Stimulated activated CD8-positive, alpha-beta memory T cell treated with anti-CD3 and anti-CD28 coated beads, Interleukin-15, amount 100 ng/mL, for 24 hours (primary cell): ENCODE measurements around the gene FGF6.
"Not testable (repeated sequence)": the region's sequence is repeated elsewhere in the genome, so short reads cannot be mapped to it uniquely, and the experiment has no call there.

Experiments
- DNase-seq: peaks from one replicate; pipeline ENCODE4 v3.0.0-alpha.2; 2020; ENCODE audit warnings: low read depth

Gene FGF6

GRCh38 chr12:4418913-4419312, 26.7 kb downstream of the FGF6 start:
- no peak for DNase-seq

- DNase-seq, result no peak
Measured at GRCh38 chr12:4417936-4418335, 27.7 kb downstream of the FGF6 start.

- no peak for DNase-seq
Measured at GRCh38 chr12:4417455-4417854, 28.2 kb downstream of the FGF6 start.

GRCh38 chr12:4416276-4416675, 29.3 kb downstream of the FGF6 start:
- no peak for DNase-seq

DNA sequence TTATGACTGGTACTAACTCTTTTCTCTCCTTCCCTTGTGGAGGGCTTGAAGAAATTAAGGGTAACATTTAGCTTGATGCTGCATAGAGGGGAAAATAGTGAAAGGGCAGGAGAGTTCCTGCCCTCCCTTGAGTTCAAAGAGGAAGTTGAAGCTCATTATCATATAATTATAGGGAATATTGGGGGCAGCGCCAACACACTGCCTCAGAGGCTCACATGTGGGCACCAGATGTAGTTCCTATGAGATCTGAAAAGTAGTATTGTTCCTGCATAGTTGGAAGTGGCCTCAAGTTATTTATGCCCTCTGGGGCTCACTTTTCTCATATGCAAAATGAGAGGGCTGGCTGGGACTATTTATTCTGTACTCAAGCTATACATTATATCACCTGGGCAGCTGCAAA, 33.1 kb downstream of the FGF6 start:
- no peak for DNase-seq

DNA sequence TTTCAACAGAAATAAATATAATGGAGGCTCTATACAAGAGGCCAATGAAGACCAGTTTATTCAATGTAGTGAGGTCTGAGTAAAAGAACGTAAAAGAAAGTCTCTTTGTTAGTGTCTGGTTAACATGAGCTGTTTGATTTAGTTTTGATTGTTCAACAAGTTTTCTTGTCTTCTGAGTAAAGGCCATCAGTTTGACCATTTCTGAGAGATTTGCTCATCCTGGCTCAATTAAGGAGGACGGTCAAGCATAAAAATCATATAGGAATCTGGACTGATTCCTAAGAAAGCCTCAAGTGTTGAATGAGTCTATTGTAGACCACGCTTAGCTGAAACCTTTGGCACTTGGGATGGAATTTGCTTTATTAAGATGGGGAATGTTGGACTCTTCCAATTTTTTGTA, 33.6 kb downstream of the FGF6 start:
- DNase-seq, result no peak

DNA sequence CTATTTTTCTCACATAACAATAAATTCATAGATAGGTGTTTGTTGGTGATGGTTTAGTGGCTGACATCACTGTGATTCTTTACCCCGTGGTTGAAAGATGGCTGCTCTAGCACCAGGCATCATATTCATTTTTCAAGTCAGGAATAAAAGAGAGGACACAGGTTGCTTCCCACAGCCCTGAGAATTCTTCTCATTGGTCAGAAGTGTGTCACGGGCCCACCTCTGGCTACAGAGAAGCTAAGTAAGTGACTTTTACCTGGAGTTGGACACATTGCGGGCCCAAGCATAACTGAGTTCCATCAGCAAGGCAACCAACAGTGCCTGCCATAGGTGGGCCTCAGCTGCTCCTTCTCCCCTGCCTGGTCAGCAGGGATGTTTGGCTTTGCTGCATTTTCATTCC, 38.5 kb downstream of the FGF6 start:
- no peak for DNase-seq

GRCh38 chr12:4404877-4405637, 40.6 kb downstream of the FGF6 start:
- not testable (repeated sequence) for DNase-seq

DNA sequence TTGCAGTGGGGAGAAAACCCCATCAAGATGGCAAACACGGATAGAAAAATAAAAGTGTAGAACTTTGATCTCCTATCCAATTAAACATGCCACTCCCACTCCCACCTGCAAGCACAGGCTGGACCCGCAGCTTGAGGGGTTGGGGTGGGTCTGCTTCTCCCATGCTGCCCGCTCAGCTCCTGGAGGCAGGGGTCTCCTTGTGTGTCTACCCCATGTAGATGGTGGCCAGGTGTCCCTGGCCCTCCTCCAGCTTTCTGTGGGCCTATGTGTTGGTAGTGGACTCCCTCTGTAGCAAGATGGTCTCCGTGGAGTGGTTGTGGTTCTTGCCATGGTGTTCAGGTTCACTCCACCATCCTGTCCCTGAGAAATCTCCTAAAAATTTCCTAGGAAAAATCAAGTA, 42.6 kb downstream of the FGF6 start:
- no peak for DNase-seq

DNA sequence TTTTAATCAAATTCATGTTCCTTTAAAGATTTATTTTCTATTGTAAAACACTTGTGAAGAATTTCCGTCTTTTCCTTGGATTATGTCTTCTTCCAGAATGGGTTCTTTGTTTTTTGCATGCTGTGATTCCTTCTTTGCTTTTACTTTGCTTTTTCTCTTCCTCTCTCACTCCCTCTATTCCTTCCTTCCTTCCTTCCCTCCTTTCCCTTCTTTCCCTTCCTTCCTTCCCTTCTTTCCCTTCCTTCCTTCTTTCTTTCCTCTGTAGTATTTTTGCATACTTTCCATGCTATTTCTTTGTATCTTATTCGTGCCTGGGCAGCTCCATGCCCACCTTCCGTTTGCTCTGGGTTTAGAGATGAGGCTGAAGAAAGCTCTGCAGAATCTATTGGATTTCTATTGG, 44.5 kb downstream of the FGF6 start:
- no peak for DNase-seq

DNA sequence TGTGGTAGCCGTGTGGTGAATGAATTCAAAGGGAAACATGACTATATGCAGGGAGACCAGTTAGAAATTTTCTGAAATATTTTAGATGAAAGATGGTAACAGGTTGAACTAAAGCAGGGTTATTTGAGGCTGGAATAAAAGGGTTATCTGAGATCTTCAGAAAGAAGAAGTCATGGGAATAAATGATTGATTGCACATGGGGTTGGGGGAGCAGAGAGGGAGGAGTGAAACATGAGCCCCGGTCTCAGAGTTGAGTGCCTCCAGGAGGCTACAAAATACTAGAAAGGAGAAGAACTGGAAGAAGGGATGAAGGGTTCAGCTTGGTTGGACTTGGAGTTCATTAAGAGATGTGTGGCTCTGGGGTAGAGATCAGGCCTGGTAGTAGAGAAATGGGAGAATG, 49.8 kb downstream of the FGF6 start:
- no peak for DNase-seq

DNA sequence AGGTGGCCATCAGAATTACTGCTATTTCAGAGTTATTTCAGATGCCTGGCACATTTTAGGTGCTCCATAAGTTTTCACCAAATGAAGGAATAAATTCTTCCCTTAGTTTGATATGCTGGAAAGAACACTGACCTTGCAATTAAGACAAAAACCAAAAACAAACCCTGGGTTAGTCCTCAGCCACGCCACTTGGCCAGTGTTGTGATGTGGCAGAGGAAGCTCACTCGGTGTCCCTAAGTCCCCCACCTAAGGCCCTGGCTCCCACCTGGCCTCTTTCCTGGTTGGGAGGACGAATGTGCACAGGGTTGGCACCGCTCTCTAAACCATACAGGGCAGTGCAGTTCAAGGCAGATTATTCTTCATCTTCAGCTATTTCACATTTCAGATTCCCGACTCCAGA, 52.4 kb downstream of the FGF6 start:
- DNase-seq, result no peak

DNA sequence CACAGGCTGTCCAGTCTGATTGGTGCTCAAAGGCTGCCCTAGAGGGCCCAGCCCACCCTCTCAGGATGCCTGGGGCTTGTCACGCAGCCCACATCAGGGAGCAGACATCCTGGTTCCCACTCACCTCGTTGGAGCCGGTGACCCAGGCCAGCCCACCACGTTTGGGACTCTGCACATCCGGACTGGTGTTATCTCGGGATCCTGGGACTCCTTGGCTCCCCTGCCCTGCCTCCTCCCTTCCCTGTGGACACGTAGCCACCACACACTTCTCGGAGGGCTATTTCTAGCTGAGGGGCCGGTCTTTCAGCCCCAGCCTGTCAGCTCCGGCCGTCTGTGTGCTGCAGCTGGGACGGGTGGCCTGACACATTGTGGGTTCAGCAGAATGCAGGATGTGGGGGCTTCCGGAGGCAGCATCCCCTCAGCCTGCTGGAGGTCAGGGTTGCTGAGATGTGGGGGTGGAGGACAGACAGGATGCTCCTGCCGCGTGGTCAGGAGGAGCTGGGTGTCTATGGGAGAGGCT, 53.3 kb downstream of the FGF6 start:
- DNase-seq, result no peak

- no peak for DNase-seq
Measured at GRCh38 chr12:4388662-4389061, 57.0 kb downstream of the FGF6 start.

- no peak for DNase-seq
Measured at GRCh38 chr12:4388032-4388431, 57.6 kb downstream of the FGF6 start.

DNA sequence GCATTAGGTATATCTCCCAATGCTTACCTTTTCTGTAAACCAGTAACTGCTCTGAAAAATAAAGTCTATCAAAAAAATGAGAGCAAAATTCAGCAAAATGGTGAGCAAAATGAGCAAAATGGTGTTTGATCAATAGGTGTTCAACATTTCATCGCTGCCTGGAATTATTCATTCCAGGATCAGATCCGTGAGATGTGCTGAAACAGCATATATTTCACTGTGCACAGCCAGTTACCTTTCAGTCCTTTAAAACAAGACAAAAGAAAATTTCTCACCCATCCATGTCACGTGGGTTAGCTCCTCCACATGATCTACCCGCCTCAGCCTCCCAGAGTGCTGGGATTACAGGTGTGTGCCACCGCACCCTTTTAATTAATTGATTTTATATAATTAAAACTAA, 58.0 kb downstream of the FGF6 start:
- DNase-seq, result no peak

DNA sequence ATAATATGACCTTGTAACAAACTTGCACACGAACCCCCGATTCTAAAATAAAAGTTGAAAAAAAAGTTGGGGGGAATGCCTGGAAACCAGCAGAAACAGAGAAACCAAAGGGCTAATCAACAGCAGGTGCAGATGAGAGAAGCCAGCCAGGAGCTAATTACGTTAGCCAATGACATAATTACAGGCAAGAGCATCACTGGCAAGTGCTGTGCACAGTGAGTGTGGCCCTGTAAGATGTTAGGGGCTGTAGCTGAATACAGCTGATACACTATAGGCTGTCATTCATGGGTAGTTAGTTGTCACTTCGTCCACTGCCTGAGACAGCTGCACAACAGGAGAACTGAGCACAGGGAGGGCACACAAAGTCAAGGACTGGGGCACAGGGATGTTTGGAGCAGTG, 58.8 kb downstream of the FGF6 start:
- no peak for DNase-seq
